Measurements from ENCODE around the gene TMCC2. TPM values are rescaled to one million over a fixed set of nuclear protein-coding genes. Genes with fewer than 3 reads are reported as not detected.

Gene TMCC2
- total and polyA plus RNA-seq, 2 of the 8 experiments (the other 6 are each of a cell fraction or from before 2014, with no cell fraction given) = 6.7 to 6.8 TPM

DNA sequence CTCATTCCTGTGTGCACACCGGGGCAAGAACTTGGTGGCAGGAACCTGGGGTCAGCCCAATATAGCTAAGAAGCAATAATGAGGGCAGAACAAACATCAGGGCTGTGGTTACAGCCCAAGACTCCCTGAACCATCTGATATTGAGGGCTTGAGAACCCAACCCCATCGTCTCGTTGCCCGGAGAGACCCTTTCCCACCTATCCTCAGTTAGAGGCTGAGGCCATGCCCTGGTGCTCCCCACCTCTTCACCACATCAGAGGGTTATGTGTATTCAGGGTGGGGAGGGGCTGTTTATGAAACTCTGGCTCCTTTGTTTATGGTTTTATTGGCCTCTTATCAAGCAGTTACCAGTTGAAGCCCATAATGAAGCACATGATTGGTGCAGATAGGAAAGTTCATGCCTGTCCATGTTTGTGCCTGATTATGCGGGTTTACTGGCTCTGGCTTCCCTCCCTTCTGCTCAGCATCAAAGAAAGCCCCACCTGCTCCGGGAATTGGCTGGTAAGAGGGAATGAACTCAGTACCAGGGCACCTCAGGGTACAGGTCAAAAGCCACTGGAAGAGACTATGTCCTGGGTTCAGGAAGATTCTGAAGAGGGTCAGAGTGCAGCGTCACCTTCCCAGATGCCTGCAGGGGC is 79.3 kb downstream of the TMCC2 start (continued):
- TF ChIP-seq, protein P1, sequence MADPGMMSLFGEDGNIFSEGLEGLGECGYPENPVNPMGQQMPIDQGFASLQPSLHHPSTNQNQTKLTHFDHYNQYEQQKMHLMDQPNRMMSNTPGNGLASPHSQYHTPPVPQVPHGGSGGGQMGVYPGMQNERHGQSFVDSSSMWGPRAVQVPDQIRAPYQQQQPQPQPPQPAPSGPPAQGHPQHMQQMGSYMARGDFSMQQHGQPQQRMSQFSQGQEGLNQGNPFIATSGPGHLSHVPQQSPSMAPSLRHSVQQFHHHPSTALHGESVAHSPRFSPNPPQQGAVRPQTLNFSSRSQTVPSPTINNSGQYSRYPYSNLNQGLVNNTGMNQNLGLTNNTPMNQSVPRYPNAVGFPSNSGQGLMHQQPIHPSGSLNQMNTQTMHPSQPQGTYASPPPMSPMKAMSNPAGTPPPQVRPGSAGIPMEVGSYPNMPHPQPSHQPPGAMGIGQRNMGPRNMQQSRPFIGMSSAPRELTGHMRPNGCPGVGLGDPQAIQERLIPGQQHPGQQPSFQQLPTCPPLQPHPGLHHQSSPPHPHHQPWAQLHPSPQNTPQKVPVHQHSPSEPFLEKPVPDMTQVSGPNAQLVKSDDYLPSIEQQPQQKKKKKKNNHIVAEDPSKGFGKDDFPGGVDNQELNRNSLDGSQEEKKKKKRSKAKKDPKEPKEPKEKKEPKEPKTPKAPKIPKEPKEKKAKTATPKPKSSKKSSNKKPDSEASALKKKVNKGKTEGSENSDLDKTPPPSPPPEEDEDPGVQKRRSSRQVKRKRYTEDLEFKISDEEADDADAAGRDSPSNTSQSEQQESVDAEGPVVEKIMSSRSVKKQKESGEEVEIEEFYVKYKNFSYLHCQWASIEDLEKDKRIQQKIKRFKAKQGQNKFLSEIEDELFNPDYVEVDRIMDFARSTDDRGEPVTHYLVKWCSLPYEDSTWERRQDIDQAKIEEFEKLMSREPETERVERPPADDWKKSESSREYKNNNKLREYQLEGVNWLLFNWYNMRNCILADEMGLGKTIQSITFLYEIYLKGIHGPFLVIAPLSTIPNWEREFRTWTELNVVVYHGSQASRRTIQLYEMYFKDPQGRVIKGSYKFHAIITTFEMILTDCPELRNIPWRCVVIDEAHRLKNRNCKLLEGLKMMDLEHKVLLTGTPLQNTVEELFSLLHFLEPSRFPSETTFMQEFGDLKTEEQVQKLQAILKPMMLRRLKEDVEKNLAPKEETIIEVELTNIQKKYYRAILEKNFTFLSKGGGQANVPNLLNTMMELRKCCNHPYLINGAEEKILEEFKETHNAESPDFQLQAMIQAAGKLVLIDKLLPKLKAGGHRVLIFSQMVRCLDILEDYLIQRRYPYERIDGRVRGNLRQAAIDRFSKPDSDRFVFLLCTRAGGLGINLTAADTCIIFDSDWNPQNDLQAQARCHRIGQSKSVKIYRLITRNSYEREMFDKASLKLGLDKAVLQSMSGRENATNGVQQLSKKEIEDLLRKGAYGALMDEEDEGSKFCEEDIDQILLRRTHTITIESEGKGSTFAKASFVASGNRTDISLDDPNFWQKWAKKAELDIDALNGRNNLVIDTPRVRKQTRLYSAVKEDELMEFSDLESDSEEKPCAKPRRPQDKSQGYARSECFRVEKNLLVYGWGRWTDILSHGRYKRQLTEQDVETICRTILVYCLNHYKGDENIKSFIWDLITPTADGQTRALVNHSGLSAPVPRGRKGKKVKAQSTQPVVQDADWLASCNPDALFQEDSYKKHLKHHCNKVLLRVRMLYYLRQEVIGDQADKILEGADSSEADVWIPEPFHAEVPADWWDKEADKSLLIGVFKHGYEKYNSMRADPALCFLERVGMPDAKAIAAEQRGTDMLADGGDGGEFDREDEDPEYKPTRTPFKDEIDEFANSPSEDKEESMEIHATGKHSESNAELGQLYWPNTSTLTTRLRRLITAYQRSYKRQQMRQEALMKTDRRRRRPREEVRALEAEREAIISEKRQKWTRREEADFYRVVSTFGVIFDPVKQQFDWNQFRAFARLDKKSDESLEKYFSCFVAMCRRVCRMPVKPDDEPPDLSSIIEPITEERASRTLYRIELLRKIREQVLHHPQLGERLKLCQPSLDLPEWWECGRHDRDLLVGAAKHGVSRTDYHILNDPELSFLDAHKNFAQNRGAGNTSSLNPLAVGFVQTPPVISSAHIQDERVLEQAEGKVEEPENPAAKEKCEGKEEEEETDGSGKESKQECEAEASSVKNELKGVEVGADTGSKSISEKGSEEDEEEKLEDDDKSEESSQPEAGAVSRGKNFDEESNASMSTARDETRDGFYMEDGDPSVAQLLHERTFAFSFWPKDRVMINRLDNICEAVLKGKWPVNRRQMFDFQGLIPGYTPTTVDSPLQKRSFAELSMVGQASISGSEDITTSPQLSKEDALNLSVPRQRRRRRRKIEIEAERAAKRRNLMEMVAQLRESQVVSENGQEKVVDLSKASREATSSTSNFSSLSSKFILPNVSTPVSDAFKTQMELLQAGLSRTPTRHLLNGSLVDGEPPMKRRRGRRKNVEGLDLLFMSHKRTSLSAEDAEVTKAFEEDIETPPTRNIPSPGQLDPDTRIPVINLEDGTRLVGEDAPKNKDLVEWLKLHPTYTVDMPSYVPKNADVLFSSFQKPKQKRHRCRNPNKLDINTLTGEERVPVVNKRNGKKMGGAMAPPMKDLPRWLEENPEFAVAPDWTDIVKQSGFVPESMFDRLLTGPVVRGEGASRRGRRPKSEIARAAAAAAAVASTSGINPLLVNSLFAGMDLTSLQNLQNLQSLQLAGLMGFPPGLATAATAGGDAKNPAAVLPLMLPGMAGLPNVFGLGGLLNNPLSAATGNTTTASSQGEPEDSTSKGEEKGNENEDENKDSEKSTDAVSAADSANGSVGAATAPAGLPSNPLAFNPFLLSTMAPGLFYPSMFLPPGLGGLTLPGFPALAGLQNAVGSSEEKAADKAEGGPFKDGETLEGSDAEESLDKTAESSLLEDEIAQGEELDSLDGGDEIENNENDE (IDR thresholded peaks at IDR 0.05; ENCODE audit: insufficient replicate concordance, low read length) = no peak

Data from H1 (cell line).